GM19239 (cell line): ENCODE data around the gene ACACA.

ENCODE experiments used
- DNase-seq: peaks from one replicate; pipeline ENCODE4 v3.0.0; 2011; ENCODE audit warnings: low spot score; ENCODE audit not compliant: insufficient read length
- FAIRE-seq: peaks from 2 replicates; lab custom pipeline; 2011; peaks lifted over from hg19 to GRCh38; lab: Jason Lieb, UNC

The ACACA gene

GRCh38 chr17:37299257-37299980, 107.2 kb downstream of the ACACA start:
- no peak for DNase-seq
- FAIRE-seq, result no peak

- no peak for FAIRE-seq
These were observed 110.7 kb downstream of the ACACA start for GRCh38 chr17:37295888-37296287.

GRCh38 chr17:37294888-37295287, 111.7 kb downstream of the ACACA start:
- no peak for DNase-seq

More at GRCh38 chr17:37295888-37296287, 110.7 kb downstream of the ACACA start:
- no peak for DNase-seq

DNA sequence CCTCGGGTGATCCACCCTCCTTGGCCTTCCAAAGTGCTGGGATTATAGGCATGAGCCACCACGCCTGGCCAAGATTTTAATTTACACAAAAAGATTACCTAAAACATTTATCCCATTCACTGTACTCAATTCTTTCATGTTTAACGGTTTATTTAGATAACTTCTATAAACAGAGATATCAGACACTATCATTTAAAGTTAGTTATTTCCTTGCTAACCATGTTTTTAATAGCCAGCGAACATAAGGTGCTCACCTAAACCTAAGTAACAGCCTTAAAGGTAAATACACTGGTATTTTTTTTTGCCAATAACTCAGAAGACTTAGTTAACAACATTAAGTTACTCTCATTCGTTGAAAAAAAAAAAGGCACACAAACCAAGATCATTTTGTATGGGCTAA, 112.9 kb downstream of the ACACA start:
- no peak for FAIRE-seq

More at GRCh38 chr17:37294888-37295287, 111.7 kb downstream of the ACACA start:
- no peak for FAIRE-seq

GRCh38 chr17:37292429-37293139, 114.1 kb downstream of the ACACA start:
- no peak for FAIRE-seq
- no peak for DNase-seq

More for the DNA sequence above, 112.9 kb downstream of the ACACA start:
- DNase-seq, result no peak

- no peak for FAIRE-seq
- DNase-seq, result no peak
These were observed 115.3 kb downstream of the ACACA start for GRCh38 chr17:37291351-37291750.

GRCh38 chr17:37286430-37286829, 120.2 kb downstream of the ACACA start:
- DNase-seq, result no peak

GRCh38 chr17:37284191-37284590, 122.4 kb downstream of the ACACA start:
- DNase-seq, result no peak
- FAIRE-seq, result no peak

More at GRCh38 chr17:37286430-37286829, 120.2 kb downstream of the ACACA start:
- no peak for FAIRE-seq

GRCh38 chr17:37283414-37283961, 123.1 kb downstream of the ACACA start:
- FAIRE-seq (no peak), DNase-seq (no peak)

GRCh38 chr17:37280841-37281240, 125.8 kb downstream of the ACACA start:
- no peak for DNase-seq
- no peak for FAIRE-seq

DNA sequence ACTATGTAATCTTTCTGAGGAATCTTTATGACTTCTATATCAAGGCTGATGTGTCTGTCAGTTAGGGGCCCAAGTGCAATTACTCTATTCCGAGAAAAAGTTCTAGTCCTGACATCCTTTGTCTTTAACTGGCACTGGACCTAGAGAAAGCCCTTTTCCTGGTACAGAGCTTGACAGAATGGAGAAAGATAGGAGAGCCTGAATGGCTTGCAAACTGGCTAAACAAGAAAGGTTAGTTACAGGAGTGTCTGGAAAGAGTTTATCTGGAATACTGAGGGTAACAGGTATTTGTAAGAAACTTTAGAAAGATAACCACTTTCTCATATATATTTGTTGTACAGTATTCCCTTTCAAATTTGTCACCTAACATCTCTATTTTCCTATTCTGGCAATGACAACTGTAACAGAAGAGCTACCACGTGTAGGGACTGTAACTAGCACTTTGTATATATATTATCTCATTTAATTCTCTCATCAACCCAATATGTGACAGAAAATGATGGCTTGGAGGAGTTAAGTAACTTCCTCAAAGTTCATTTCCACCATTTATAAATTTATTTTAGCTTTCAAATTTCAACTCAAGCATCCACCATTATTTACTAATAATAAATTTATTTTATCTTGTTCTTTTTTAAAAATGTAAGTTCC, 128.3 kb downstream of the ACACA start:
- FAIRE-seq (no peak), DNase-seq (no peak)

- DNase-seq (no peak), FAIRE-seq (no peak)
These were observed 130.2 kb downstream of the ACACA start for GRCh38 chr17:37276475-37276874.

- FAIRE-seq (no peak), DNase-seq (no peak)
These were observed 132.2 kb downstream of the ACACA start for GRCh38 chr17:37274461-37274860.

- FAIRE-seq (no peak), DNase-seq (no peak)
These were observed 133.1 kb downstream of the ACACA start for GRCh38 chr17:37273409-37274051.

- no peak for DNase-seq
- no peak for FAIRE-seq
These were observed 141.0 kb downstream of the ACACA start for GRCh38 chr17:37265446-37266173.

DNA sequence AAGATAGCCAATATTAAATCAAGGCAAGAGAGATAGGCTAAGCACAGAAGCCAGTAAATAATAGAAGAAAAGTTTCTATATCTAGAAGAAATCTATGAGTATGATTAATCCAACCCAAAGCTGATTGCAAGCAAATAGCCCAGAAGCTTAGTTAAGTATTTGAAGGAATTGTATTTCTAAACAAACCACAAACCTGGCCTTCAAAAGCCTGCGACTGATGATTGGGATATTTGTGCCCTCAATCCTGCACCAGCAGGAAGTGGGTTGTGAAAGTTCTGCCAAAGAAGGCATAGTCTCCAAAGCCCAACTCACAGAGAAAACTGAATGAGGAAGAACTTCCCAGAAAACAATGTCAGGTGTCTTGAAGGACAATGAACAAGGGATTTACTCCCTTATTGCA, 145.3 kb downstream of the ACACA start:
- no peak for DNase-seq
- FAIRE-seq, result no peak

DNA sequence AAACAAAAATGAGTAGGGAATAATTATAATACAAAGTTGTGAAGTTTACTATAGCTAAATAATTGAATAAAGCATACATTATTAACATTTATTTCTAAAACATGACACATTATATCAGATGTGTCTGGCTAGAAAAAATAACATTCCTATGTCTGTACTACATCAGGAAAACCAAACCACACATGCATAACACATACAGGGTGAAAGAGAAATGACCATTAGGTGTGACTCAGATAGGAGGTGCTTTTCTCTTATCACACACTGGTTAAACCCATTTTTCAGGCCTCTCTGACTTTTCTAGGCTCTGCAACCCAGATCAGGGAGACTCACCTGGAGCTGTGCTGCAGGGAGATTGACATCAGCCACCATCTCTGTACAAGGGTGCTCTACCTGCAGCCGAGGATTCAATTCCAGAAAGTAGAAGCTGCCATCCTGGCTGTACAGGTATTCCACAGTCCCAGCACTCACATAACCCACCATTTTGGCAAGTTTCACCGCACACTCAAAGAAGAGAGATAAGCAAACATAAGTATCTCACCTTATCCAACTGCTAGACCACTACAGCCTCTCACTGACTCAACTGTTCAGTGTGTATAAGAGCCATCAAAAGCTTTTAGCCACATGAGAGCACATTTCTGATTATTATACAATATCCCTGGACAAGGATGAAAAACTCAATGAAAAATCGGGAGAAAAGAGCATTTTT, 147.5 kb downstream of the ACACA start:
- no peak for DNase-seq
- no peak for FAIRE-seq

GRCh38 chr17:37256627-37257026, 150.0 kb downstream of the ACACA start:
- FAIRE-seq (no peak), DNase-seq (no peak)

DNA sequence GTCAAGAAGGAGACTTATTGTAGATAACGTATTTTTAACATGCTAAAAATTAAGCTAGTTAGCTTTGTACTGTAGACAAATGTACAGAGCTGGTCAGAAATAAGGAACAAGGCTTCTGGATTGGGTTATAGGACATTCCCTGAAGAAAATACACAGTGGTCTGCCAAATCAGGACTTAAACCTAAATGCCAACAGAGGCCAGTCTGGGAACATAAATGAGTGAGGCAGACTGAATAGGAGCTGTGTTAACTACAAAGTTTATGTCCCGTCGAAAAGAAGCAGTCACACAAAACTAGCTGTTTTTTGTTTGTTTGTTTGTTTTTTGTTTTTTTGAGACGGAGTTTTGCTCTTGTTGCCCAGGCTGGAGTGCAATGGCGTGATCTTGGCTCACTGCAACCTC, 151.2 kb downstream of the ACACA start:
- no peak for DNase-seq
- no peak for FAIRE-seq
